MCF 10A (cell line): Measurements from ENCODE around the gene ATMIN. TPM values are rescaled to one million over a fixed set of nuclear protein-coding genes. Genes with fewer than 3 reads are reported as not detected.

Experiments
- BruUV-seq: library from RNA; stranded (reverse); fragments of 400-500 nt; replicated peaks from 2 replicates; lab custom pipeline; 2021; lab: Mats Ljungman, UMichigan
- CTCF ChIA-PET: fragments of 300-600 bp; sonication (Branson Sonifier 250); formaldehyde crosslinking; extraction: SDS; loops from one replicate; lab custom pipeline; 2021; ENCODE audit warnings: antibody characterized with exemption, inconsistent platforms; lab: Yijun Ruan, JAX
- POLR2A ChIA-PET: fragments of 300-600, 350-650 bp; sonication (Branson Sonifier 250); formaldehyde crosslinking; extraction: SDS; loops from one replicate; lab custom pipeline; 2020; ENCODE audit warnings: antibody characterized with exemption, inconsistent platforms; lab: Yijun Ruan, JAX
- DNase-seq: peaks from one replicate; pipeline ENCODE4 v3.0.0-alpha.2; 2018; ENCODE audit not compliant: unreplicated experiment
- H3K27ac Mint-ChIP-seq: one replicate; pipeline ENCODE4 v1.8.0; 2022; ENCODE audit warnings: mild to moderate bottlenecking, low read depth, mixed read lengths; ENCODE audit not compliant: unreplicated experiment
- H3K27me3 Mint-ChIP-seq: one replicate; pipeline ENCODE4 v1.8.0; 2022; ENCODE audit warnings: mixed read lengths; ENCODE audit not compliant: insufficient read depth, unreplicated experiment
- H3K36me3 Mint-ChIP-seq: one replicate; pipeline ENCODE4 v1.8.0; 2022; ENCODE audit warnings: mild to moderate bottlenecking, moderate library complexity, mixed read lengths; ENCODE audit not compliant: insufficient read depth, unreplicated experiment
- H3K4me1 Mint-ChIP-seq: one replicate; pipeline ENCODE4 v1.8.0; 2022; ENCODE audit warnings: mixed read lengths; ENCODE audit not compliant: insufficient read depth, unreplicated experiment
- H3K4me3 Mint-ChIP-seq: one replicate; pipeline ENCODE4 v1.8.0; 2022; ENCODE audit warnings: mild to moderate bottlenecking, moderate library complexity, mixed read lengths; ENCODE audit not compliant: unreplicated experiment
- H3K9me3 Mint-ChIP-seq: one replicate; pipeline ENCODE4 v1.8.0; 2022; ENCODE audit warnings: mixed read lengths; ENCODE audit not compliant: unreplicated experiment
- intact Hi-C: fragments of 100-400 bp; cut with micrococcal nuclease; formaldehyde crosslinking; loops from 2 replicates; pipeline ENCODE4 v1.14.1; 2022
- total RNA-seq: library from RNA; stranded (reverse); gene quantifications from 2 replicates; pipeline ENCODE4 v1.2.3, GENCODE V29; 2022
- TF ChIP-seq, protein P1 (sequence below): fragments of 200-600 bp; IDR thresholded peaks from one replicate; pipeline ENCODE4 v1.8.0; 2022; ENCODE audit warnings: antibody characterized with exemption, mild to moderate bottlenecking; ENCODE audit not compliant: unreplicated experiment

The ATMIN gene
- total RNA-seq, 1 experiment from 2014 or later: 33.8 TPM

DNA sequence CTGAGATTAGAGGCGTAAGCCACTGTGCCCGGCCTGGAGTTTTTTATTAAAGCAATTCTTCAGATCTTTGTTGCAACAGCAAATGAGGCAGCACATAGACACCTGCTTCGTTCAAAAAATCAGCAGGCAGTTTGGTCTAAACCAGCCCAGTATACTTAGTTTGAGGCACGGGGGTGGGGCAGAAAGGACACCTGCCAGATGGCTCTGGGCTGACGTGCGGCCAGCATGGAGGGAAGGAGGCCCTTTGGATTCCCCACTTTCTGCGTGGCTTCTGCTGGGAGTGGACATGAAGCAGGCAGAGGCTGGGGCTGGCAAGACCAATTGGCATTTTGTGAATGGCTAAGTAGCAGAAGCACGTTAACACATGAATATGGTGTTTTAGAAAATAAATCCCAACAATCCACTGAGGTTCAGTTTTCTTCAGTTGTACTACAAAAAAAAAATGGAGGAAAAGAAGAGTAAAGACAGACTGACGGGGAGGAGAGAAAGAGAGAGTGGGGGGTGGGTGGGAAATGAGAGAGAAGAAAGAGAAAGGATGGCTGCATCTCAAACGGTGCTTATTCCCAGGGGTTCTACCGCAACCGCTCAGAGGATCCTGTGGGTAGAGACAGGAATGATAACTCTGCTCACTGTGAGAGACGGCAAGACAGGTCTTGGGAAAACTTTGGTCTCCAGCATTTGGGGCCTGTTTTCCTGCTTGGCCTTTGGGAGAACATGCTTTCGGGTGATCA lies 25.1 kb downstream of the ATMIN start:
- intact Hi-C loops: no loop called here
- Mint-ChIP-seq H3K36me3 (no peaks in the 10 kb centered on the region), H3K4me1 (no peaks in the 10 kb centered on the region), H3K9me3 (no peaks in the 10 kb centered on the region), H3K27ac (no peak overlapping the region), H3K27me3 (no peaks in the 10 kb centered on the region), H3K4me3 (no peak overlapping the region)
- CTCF ChIA-PET: no interaction called here
- POLR2A ChIA-PET: no interaction called here
- TF ChIP-seq, protein P1, sequence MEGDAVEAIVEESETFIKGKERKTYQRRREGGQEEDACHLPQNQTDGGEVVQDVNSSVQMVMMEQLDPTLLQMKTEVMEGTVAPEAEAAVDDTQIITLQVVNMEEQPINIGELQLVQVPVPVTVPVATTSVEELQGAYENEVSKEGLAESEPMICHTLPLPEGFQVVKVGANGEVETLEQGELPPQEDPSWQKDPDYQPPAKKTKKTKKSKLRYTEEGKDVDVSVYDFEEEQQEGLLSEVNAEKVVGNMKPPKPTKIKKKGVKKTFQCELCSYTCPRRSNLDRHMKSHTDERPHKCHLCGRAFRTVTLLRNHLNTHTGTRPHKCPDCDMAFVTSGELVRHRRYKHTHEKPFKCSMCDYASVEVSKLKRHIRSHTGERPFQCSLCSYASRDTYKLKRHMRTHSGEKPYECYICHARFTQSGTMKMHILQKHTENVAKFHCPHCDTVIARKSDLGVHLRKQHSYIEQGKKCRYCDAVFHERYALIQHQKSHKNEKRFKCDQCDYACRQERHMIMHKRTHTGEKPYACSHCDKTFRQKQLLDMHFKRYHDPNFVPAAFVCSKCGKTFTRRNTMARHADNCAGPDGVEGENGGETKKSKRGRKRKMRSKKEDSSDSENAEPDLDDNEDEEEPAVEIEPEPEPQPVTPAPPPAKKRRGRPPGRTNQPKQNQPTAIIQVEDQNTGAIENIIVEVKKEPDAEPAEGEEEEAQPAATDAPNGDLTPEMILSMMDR: no peak
- BruUV-seq: no TSS peak
- DNase-seq: no peak

DNA sequence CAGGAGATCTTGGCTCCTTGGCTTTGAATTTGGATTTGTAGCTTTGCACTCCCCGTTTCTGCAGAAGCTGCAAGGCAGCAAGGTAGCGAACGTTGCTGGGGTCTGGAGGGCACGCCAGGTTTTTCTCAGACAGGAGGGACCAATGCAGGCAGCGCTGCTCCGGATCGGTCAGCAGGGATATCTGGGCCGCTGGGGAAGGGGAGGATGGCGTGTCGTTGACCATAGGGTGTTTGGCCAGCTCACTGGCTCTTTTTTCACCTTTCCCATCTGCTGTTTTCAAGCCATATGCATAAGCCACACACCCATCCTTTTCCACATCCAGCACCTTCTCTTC lies 25.6 kb downstream of the ATMIN start:
- H3K27me3 Mint-ChIP-seq: no peaks in the 10 kb centered on the region
- H3K4me1 Mint-ChIP-seq: no peaks in the 10 kb centered on the region
- no peak for DNase-seq
- no peak overlapping the region for H3K4me3 Mint-ChIP-seq
- CTCF ChIA-PET: no interaction called here
- POLR2A ChIA-PET: no interaction called here
- no peaks in the 10 kb centered on the region for H3K9me3 Mint-ChIP-seq
- no TSS peak for BruUV-seq
- H3K36me3 Mint-ChIP-seq: no peaks in the 10 kb centered on the region
- TF ChIP-seq, protein P1: no peak
- no peak overlapping the region for H3K27ac Mint-ChIP-seq
- intact Hi-C loops: no loop called here

DNA sequence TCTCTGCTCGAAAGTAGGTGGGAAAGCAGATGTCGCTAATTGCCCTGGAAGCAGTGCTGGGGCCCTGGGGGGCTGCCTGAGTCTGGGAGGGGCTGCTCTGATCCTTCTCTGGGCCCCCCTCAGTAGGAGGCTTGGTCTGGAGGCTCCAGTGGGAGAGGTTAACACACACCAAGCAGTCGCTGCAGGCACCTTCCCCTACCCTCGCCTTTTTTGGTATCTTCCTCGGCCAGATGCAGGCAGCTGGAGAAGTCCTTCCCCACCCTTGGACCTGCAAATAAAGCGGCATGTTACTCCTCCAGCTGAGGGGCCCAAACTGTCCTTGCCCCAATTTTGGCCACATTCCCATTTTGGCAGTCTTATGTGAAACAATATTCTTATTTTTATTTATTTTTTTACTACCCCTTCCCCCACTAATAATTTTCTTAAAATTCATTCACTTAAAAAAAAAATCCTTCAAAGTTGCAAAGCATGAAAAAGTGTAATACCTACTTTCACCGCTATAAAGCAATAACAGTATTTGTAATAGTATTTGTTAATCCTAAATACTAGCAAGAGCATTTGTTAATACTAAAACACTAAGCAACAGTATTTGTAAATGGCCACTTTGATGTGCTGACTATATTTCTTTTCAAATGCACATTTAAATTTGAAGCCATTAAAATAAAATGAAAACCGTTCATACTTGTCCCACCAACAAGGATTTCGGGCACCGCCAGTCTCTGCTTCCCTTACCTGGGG lies 26.4 kb downstream of the ATMIN start:
- no peaks in the 10 kb centered on the region for H3K9me3 Mint-ChIP-seq

DNA sequence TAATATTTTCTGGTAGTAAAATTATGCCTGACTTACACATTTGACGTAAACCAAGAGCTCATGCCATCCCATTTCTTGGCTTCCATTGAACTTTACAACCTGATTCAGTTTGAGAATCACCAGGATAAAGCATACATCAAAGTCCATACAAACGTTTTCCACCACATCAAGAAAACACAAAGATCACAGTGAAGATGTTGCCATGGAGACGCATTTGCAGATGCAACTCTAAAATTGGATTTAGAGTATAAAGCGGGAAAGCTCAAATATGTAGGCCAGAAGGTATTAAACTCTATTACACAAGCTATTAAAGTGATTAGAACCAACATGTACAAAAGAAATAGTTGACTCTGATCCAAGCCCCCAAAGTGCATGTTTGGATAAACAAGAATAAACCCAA lies 31.0 kb downstream of the ATMIN start:
- Mint-ChIP-seq H3K27me3 (no peaks in the 10 kb centered on the region), H3K4me1 (no peaks in the 10 kb centered on the region), H3K36me3 (no peaks in the 10 kb centered on the region), H3K4me3 (no peak overlapping the region), H3K9me3 (no peaks in the 10 kb centered on the region), H3K27ac (no peak overlapping the region)
- ChIA-PET POLR2A (interaction anchor here (1.0 kb wide), 1 partner anchor 9 kb away, joined by 3 read pairs; no protein-coding TSS in a partner anchor), CTCF (no interaction called here)
- TF ChIP-seq, protein P1: no peak
- BruUV-seq: no TSS peak
- intact Hi-C loops: no loop called here
- DNase-seq: no peak

More for the DNA sequence above, 26.4 kb downstream of the ATMIN start:
- no peak for DNase-seq
- ChIA-PET POLR2A (no interaction called here), CTCF (no interaction called here)
- TF ChIP-seq, protein P1: no peak
- Mint-ChIP-seq H3K27me3 (no peaks in the 10 kb centered on the region), H3K27ac (no peak overlapping the region), H3K36me3 (no peaks in the 10 kb centered on the region), H3K4me1 (no peaks in the 10 kb centered on the region), H3K4me3 (no peak overlapping the region)
- no TSS peak for BruUV-seq
- intact Hi-C loops: no loop called here
